GM12874 (cell line): ENCODE measurements around the gene MTARC2.

ENCODE experiments used
- CTCF ChIP-seq: IDR thresholded peaks from 2 replicates; pipeline ENCODE4 v1.5.1; 2011; ENCODE audit warnings: low read depth, mild to moderate bottlenecking, control low read depth, low read length, moderate library complexity; ENCODE audit not compliant: insufficient read depth

Gene MTARC2

GRCh38 chr1:220786337-220787068, 38.4 kb downstream of the MTARC2 start, which contains the start of gene MTARC1:
Gene MTARC1 (plus strand): TSS chr1:220786913. CDS start chr1:220786945, 32 bp downstream.
- TF ChIP-seq CTCF = no peak

- TF ChIP-seq CTCF = no peak
Measured at GRCh38 chr1:220787069-220787619, 39.0 kb downstream of the MTARC2 start.

- TF ChIP-seq CTCF = no peak
Measured at GRCh38 chr1:220788900-220789299, 40.8 kb downstream of the MTARC2 start.

- TF ChIP-seq CTCF = no peak
Measured at GRCh38 chr1:220789532-220790147, 41.5 kb downstream of the MTARC2 start.

- no peak for TF ChIP-seq CTCF
Measured at GRCh38 chr1:220791285-220791684, 43.2 kb downstream of the MTARC2 start.

- TF ChIP-seq CTCF = no peak
Measured at GRCh38 chr1:220791956-220792355, 43.8 kb downstream of the MTARC2 start.

- no peak for TF ChIP-seq CTCF
Measured at GRCh38 chr1:220796530-220796929, 48.4 kb downstream of the MTARC2 start.
